T-helper 2 cell treated with Interferon-gamma antibody and Interleukin-4, amounts not matched to agents 100 ng/mL and 5 ng/mL, for 36 hours (primary cell): ENCODE measurements around the gene MECR. TPM values are rescaled to one million over a fixed set of nuclear protein-coding genes. Genes with fewer than 3 reads are reported as not detected.

Source experiments
- total RNA-seq: library from RNA; stranded (reverse); gene quantifications from 2 replicates; pipeline ENCODE4 v1.2.3, GENCODE V29; 2022

MECR gene
- total RNA-seq, 1 donor from 2014 or later = 24.7 TPM

Other genes with a start within 250 kb of the MECR start
- gene TMEM200B, start 107.0 kb downstream of the MECR start, total RNA-seq = not detected in 2 replicates
- gene SRSF4, start 49.0 kb downstream of the MECR start, total RNA-seq = 125 and 126 TPM in 2 replicates
- gene PTPRU, start 5.6 kb upstream of the MECR start, total RNA-seq = 0.14 and 0.16 TPM in 2 replicates